Gastroesophageal sphincter (tissue), 4 donors: ENCODE results near the gene APBB1IP. TPM values are rescaled to one million over a fixed set of nuclear protein-coding genes. Genes with fewer than 3 reads are reported as not detected.
"Not testable (repeated sequence)": the region's sequence is repeated elsewhere in the genome, so short reads cannot be mapped to it uniquely, and the experiment has no call there.

Experiments
- ATAC-seq: fragments of 150-250 bp; one replicate; pipeline ENCODE4 v1.9.1; 2016; ENCODE audit warnings: mild to moderate bottlenecking, moderate library complexity
- H3K27ac ChIP-seq, 4 donors: fragments of 200-600 bp; sonication (generic) in 3 of 4; 1 replicate in 3 of 4; 2 replicates in 1 of 4; pipeline ENCODE4 v1.5.1; 2016 to 2019
- H3K27me3 ChIP-seq: fragments of 200-600 bp; sonication (generic); one replicate; pipeline ENCODE4 v1.5.1; 2019
- H3K36me3 ChIP-seq, 2 donors: fragments of 200-600 bp; sonication (generic); one replicate each; pipeline ENCODE4 v1.5.1; 2019; ENCODE audit warnings: control low read depth in 1 of 2
- H3K4me1 ChIP-seq, 3 donors: fragments of 200-600 bp; sonication (generic); 1 replicate in 2 of 3; 2 replicates in 1 of 3; pipeline ENCODE4 v1.5.1; 2016 to 2019; ENCODE audit warnings: control low read depth in 2 of 3
- H3K4me3 ChIP-seq, 2 donors: fragments of 200-600 bp; sonication (generic); one replicate each; pipeline ENCODE4 v1.5.1; 2019; ENCODE audit warnings: mild to moderate bottlenecking in 1 of 2, moderate library complexity in 1 of 2
- H3K9me3 ChIP-seq, 3 donors: fragments of 200-600 bp; sonication (generic); one replicate each; pipeline ENCODE4 v1.5.1; 2017 to 2019; ENCODE audit warnings: control low read depth in 2 of 3
- EP300 ChIP-seq: sonication (generic); formaldehyde crosslinking; IDR thresholded peaks from one replicate; pipeline ENCODE4 v1.6.1; 2017; ENCODE audit warnings: antibody characterized with exemption, mild to moderate bottlenecking
- POLR2A ChIP-seq, 2 donors: fragments of 450-650 bp; IDR thresholded peaks; one replicate each; pipeline ENCODE4 v1.6.1; 2017; ENCODE audit warnings: antibody characterized with exemption in 2 of 2, mild to moderate bottlenecking in 2 of 2, moderate library complexity in 1 of 2
- POLR2AphosphoS5 ChIP-seq: sonication (generic); formaldehyde crosslinking; IDR thresholded peaks from one replicate; pipeline ENCODE4 v1.6.1; 2017; ENCODE audit warnings: antibody characterized with exemption
- WGBS, 2 donors: methylation state at CpG; one replicate each; pipeline ENCODE4 v1.1.5; 2018; ENCODE audit warnings: low coverage in 1 of 2; 5-methylcytosine and 5-hydroxymethylcytosine counted together
- total RNA-seq, 4 donors: library from RNA; depleted of rRNA; stranded (reverse); fragments of >200 nt; gene quantifications; one replicate each; pipeline ENCODE4 v1.1.0, GENCODE V29; 2016
- TF ChIP-seq, protein P1 (sequence below), 4 experiments: fragments of 200-600 bp in 2 of 4; fragments of 450-650 bp in 2 of 4; sonication (generic) in 1 of 4; IDR thresholded peaks; one replicate each; pipeline ENCODE4 v1.5.1; 2017 to 2019; ENCODE audit warnings: antibody characterized with exemption in 4 of 4, mild to moderate bottlenecking in 2 of 4, moderate library complexity in 2 of 4

APBB1IP gene, protein sequence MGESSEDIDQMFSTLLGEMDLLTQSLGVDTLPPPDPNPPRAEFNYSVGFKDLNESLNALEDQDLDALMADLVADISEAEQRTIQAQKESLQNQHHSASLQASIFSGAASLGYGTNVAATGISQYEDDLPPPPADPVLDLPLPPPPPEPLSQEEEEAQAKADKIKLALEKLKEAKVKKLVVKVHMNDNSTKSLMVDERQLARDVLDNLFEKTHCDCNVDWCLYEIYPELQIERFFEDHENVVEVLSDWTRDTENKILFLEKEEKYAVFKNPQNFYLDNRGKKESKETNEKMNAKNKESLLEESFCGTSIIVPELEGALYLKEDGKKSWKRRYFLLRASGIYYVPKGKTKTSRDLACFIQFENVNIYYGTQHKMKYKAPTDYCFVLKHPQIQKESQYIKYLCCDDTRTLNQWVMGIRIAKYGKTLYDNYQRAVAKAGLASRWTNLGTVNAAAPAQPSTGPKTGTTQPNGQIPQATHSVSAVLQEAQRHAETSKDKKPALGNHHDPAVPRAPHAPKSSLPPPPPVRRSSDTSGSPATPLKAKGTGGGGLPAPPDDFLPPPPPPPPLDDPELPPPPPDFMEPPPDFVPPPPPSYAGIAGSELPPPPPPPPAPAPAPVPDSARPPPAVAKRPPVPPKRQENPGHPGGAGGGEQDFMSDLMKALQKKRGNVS
- 1 to 10 TPM; 2.3 to 6.9 (median 4.9) TPM for total RNA-seq

DNA sequence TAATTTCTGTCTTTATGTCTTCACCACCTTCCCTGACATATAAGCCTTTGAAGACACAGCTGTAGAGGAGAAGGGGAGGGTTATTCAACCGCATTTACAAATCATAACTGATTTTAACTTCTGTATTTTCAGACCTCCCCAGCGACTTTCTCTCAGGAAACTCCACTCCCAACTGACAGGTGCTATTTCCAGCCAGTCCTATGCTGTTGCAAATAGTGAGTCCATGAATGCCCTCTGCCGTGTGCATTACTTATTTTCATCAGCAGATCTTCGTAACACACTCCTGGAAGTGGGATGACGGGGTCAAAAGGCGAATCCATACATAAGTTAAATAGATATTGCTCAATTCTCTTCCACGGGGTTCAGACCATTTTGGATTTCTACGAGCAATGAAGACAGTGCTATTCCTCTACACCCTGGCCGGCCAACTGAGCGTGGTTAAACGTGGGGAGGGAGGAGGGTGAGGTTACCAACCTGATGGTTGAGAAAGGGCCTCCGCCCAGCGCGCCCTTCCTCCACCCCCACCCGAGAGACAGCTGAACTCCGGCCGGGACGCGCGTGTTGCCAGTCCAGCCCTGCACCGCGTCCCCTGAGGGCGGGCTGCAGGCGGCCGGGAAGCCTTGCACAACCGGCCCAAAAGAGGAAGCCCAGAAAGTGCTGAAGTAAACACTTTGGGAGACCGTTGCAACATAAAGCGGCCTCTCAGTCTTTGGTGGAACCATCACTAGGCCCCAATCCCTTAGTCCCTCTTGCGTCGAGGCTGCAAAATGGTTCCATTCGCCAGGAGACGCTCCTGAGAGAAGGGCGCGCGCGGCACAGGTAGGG, at the start of gene APBB1IP:
Gene APBB1IP, plus strand, starts transcription at position 705 of the 825 bp plus-strand sequence. CDS start 53,986 bp downstream, outside the sequence.
- 43 to 67% methylated on average over 3 to 7 of the region's 36 CpGs for WGBS, 2 donors
- Histone ChIP-seq H3K27ac (peak within 1 kb of the TSS in 3 of 4 donors; percentile 57 to 80 (median 68)), H3K4me3 (peak within 1 kb of the TSS; percentile 3 to 54), H3K36me3 (no peaks in the 10 kb centered on the region), H3K9me3 (no peaks in the 10 kb centered on the region), H3K4me1 (no peaks in the 10 kb centered on the region), H3K27me3 (peaks cover 47% of the 10 kb centered on the region)
- ATAC-seq = peak; percentile 90
- TF ChIP-seq POLR2A (IDR thresholded peaks at IDR 0.05) (no peak), POLR2AphosphoS5 (peak; percentile 42)

DNA sequence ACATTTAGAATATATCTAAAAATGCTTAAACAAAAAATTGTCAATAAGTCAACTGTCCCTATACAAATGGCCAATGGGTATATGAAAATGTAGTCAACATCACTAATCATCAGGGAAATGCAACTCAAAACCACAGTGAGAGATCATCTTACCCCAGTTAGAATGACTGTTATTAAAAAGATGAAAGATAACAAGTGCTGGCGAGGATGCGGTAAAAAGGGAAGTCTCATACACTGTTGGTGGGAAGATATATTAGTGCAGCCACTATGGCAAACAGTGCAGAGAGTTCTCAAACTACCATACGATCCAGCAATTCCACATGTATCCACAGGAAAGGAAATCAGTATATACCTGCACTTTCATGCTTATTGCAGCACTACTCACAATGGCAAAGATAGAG, 48.6 kb upstream of the APBB1IP start:
- no peak for ATAC-seq
- TF ChIP-seq, protein P1, sequence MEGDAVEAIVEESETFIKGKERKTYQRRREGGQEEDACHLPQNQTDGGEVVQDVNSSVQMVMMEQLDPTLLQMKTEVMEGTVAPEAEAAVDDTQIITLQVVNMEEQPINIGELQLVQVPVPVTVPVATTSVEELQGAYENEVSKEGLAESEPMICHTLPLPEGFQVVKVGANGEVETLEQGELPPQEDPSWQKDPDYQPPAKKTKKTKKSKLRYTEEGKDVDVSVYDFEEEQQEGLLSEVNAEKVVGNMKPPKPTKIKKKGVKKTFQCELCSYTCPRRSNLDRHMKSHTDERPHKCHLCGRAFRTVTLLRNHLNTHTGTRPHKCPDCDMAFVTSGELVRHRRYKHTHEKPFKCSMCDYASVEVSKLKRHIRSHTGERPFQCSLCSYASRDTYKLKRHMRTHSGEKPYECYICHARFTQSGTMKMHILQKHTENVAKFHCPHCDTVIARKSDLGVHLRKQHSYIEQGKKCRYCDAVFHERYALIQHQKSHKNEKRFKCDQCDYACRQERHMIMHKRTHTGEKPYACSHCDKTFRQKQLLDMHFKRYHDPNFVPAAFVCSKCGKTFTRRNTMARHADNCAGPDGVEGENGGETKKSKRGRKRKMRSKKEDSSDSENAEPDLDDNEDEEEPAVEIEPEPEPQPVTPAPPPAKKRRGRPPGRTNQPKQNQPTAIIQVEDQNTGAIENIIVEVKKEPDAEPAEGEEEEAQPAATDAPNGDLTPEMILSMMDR (IDR thresholded peaks at IDR 0.05) = no peak
- TF ChIP-seq POLR2A (IDR thresholded peaks at IDR 0.05) (no peak), EP300 (no peak), POLR2AphosphoS5 (no peak)
- H3K36me3 ChIP-seq = no peaks in the 10 kb centered on the region
- no peak overlapping the region for H3K4me3 ChIP-seq
- 85 to 92% methylated on average over 3 of the region's 3 CpGs for WGBS, 2 donors
- no peak overlapping the region for H3K27ac ChIP-seq
- H3K4me1 ChIP-seq = no peaks in the 10 kb centered on the region
- peaks cover 29% of the 10 kb centered on the region for H3K27me3 ChIP-seq
- H3K9me3 ChIP-seq = peaks cover 0 to 18% (median 0%) of the 10 kb centered on the region in 3 donors

DNA sequence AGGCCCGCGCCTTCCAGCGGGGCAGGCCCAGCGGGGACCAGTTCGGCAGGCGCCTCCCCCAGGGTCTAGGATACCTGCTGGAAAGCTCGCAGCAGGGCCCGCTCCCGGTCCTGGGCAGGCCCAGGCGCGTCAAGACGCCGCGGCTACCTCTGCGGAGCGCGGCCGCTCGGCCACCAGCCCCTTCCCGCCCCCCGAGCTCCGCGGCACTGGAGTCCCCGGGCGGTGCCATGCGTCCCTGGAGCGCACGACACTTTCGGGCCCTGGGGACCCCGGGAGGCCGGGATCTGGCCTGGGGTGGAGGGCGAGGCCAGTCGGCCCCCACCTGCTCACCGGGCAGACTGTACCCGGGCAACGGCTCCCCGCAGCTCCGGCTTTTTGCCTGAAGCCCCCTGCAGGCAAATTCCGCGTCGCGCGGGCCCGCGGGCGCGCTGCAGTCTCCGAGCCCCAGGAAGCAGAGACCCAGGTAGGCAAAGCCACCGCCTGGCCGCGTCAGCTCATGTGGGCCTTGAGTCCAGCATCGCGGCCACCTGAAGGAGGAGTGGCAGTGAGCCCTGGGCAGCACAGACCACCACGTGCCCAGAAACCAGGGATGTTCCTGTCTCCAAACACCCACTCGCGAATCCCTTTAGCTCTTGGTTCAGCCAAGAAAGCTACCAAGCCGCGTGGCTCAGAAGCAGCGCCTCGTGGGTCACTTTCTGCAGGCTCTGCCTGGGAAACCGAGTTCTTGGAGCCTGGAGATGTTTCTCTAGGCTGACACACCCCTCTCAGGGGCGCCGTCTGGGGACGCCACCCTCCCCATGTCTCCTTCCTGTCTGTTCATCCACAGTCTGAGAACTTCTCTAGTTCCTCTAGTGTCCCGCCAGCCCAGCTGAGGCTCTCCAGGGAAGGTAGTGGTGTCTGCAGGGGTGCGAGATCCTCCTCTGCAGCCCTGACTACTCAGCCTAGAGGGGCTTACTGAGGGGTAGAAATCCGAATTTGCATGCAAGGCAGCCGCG, 46.1 kb upstream of the APBB1IP start:
- no peaks in the 10 kb centered on the region for H3K36me3 ChIP-seq
- H3K27ac ChIP-seq = no peak overlapping the region
- no peak for ATAC-seq
- peaks cover 0 to 18% (median 0%) of the 10 kb centered on the region in 3 donors for H3K9me3 ChIP-seq
- peaks cover 29% of the 10 kb centered on the region for H3K27me3 ChIP-seq
- TF ChIP-seq POLR2A (IDR thresholded peaks at IDR 0.05) (no peak), EP300 (no peak), POLR2AphosphoS5 (no peak)
- TF ChIP-seq, protein P1 (IDR thresholded peaks at IDR 0.05) = no peak
- peak overlapping the region in 1 of 2 donors; percentile 8 for H3K4me3 ChIP-seq
- 63% methylated on average over 9 of the region's 69 CpGs; no CpG with 5 or more reads in 1 of the 2 donors for WGBS, 2 donors
- H3K4me1 ChIP-seq = no peaks in the 10 kb centered on the region

DNA sequence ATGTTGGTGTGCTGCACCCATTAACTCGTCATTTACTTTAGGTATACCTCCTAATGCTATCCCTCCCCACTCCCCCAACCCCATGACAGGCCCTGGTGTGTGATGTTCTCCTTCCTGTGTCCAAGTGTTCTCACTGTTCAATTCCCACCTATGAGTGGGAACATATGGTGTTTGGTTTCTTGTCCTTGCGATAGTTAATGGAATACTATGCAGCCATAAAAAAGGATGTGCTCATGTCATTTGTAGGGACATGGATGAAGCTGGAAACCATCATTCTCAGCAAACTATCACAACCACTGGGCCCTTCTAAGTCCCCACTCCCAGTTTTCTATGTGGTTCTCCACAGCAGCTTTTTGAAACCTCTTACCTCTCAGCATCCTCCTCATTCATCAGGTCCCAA, 39.8 kb upstream of the APBB1IP start:
- not testable (repeated sequence) for H3K27ac ChIP-seq, H3K27me3 ChIP-seq, H3K4me1 ChIP-seq, H3K4me3 ChIP-seq, H3K9me3 ChIP-seq, ATAC-seq, H3K36me3 ChIP-seq
- WGBS, 2 donors = 85% methylated on average over 2 of the region's 2 CpGs; no CpG with 5 or more reads in 1 of the 2 donors

DNA sequence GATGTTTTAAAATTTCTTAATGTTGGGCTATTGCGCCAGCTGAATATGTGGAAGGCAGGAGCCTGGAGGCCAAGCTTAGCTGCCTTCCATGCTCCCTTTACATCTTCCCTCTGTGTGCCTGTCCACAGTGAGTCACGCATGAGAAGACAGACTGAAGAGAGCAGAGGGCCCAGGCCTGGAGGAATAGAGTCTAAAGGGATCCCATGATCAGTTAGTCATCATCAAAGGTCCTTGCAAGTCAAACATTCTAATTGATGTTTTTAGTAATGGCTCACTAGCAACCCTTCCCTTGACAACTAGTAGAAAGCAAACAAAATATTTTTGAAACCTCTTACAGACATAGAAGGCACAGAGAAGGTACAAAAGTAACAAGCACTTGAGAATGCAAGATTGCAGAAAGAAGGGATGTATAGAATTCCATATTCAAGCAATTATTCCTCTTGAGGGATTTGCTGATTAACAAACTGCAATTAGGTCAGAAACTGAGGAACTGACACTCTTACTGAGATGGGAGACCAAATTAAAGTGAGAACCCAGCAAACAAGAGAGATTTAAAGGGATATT, 30.7 kb upstream of the APBB1IP start:
- TF ChIP-seq, protein P1 (IDR thresholded peaks at IDR 0.05) = no peak
- TF ChIP-seq POLR2A (IDR thresholded peaks at IDR 0.05) (no peak), POLR2AphosphoS5 (no peak), EP300 (no peak)
- no peaks in the 10 kb centered on the region for H3K9me3 ChIP-seq
- H3K4me1 ChIP-seq = no peaks in the 10 kb centered on the region
- 71 to 100% methylated on average over 1 to 2 of the region's 2 CpGs for WGBS, 2 donors
- no peaks in the 10 kb centered on the region for H3K27me3 ChIP-seq
- no peak for ATAC-seq
- no peak overlapping the region for H3K27ac ChIP-seq
- no peaks in the 10 kb centered on the region for H3K36me3 ChIP-seq
- no peak overlapping the region for H3K4me3 ChIP-seq
